GM12875 (cell line): ENCODE measurements around the gene HOXC4.
A peak's percentile ranks its signal among the peaks of the same experiment; 100 is the strongest.

Experiments
- H3K4me3 ChIP-seq: one replicate; pipeline ENCODE4 v1.5.1; 2011; ENCODE audit warnings: low read depth, low read length, control low read depth
- CTCF ChIP-seq: IDR thresholded peaks from 2 replicates; pipeline ENCODE4 v1.5.1; 2011; ENCODE audit warnings: low read depth, mild to moderate bottlenecking, control low read depth, inconsistent platforms, low read length, moderate library complexity, borderline replicate concordance; ENCODE audit not compliant: insufficient read depth

Gene HOXC4

DNA sequence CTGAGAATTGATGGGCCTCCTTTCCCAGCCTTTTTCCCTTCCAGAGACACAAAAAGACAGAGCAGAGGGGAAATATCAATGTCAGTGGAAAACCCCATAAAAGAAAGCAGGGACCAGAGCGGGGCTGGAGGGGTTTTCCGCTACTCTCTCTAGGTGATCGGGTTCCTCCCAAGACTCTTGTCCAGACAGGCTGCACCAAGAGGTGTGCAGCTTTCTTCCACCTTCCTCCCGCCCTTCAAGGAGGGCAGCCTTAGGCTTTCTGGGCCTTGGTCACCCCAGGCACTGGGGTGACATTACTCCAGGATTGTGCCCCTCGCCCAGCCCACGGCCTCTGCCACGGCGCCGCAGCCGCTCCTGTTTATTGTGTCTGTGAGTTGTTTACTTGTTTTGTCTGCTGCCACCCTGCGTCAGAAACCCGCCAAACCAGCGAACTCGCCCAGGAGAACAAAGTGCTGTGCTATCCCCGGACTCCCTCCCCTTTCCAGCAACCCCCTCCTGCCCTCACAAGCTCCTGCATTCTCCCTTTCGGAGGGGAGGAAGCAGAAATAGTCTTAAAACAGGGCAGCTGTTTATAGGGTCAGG is 32.1 kb upstream of the HOXC4 start:
- peak overlapping the region; percentile 11 for H3K4me3 ChIP-seq

GRCh38 chr12:54022960-54023884 is 30.4 kb upstream of the HOXC4 start:
- no peak for TF ChIP-seq CTCF
- no peak overlapping the region for H3K4me3 ChIP-seq

More for the DNA sequence above, 32.1 kb upstream of the HOXC4 start:
- peak; percentile 51 for TF ChIP-seq CTCF

GRCh38 chr12:54024127-54024526 is 29.5 kb upstream of the HOXC4 start:
- no peak for TF ChIP-seq CTCF
- no peak overlapping the region for H3K4me3 ChIP-seq

GRCh38 chr12:54024581-54025305 is 28.9 kb upstream of the HOXC4 start:
- no peak overlapping the region for H3K4me3 ChIP-seq
- no peak for TF ChIP-seq CTCF

GRCh38 chr12:54025499-54026405 is 27.9 kb upstream of the HOXC4 start:
- H3K4me3 ChIP-seq: no peak overlapping the region
- TF ChIP-seq CTCF: no peak

- H3K4me3 ChIP-seq: no peak overlapping the region
These were observed 26.8 kb upstream of the HOXC4 start for GRCh38 chr12:54026640-54027441.

More at GRCh38 chr12:54026640-54027441, 26.8 kb upstream of the HOXC4 start:
- no peak for TF ChIP-seq CTCF
